CD4-positive, alpha-beta T cell treated with Interleukin-15 for 4 hours (primary cell): ENCODE data around the gene NELL1.

ENCODE experiments used
- DNase-seq: peaks from one replicate; pipeline ENCODE4 v3.0.0-alpha.2; 2020; ENCODE audit warnings: low spot score

The NELL1 gene

GRCh38 chr11:20874358-20874757 is 205.0 kb downstream of the NELL1 start:
- no peak for DNase-seq

GRCh38 chr11:20875889-20876288 is 206.5 kb downstream of the NELL1 start:
- no peak for DNase-seq

- DNase-seq: no peak
These were observed 207.4 kb downstream of the NELL1 start for GRCh38 chr11:20876738-20877137.

GRCh38 chr11:20880094-20880493 is 210.7 kb downstream of the NELL1 start:
- DNase-seq: no peak

GRCh38 chr11:20881328-20882079 is 212.1 kb downstream of the NELL1 start:
- DNase-seq: no peak

GRCh38 chr11:20887137-20887536 is 217.8 kb downstream of the NELL1 start:
- DNase-seq: no peak

- DNase-seq: no peak
These were observed 224.9 kb downstream of the NELL1 start for GRCh38 chr11:20894296-20894695.

GRCh38 chr11:20909995-20910726 is 240.8 kb downstream of the NELL1 start:
- no peak for DNase-seq

- no peak for DNase-seq
These were observed 241.3 kb downstream of the NELL1 start for GRCh38 chr11:20910733-20911132.

GRCh38 chr11:20912065-20912821 is 242.9 kb downstream of the NELL1 start:
- no peak for DNase-seq

GRCh38 chr11:20912922-20913512 is 243.6 kb downstream of the NELL1 start:
- DNase-seq: no peak

GRCh38 chr11:20917306-20917705 is 247.9 kb downstream of the NELL1 start:
- no peak for DNase-seq

GRCh38 chr11:20926799-20927540 is 257.6 kb downstream of the NELL1 start:
- DNase-seq: no peak

- DNase-seq: no peak
These were observed 261.6 kb downstream of the NELL1 start for GRCh38 chr11:20931029-20931428.

GRCh38 chr11:20933086-20933485 is 263.7 kb downstream of the NELL1 start:
- DNase-seq: no peak

- DNase-seq: no peak
These were observed 264.6 kb downstream of the NELL1 start for GRCh38 chr11:20933958-20934357.

- DNase-seq: no peak
These were observed 265.1 kb downstream of the NELL1 start for GRCh38 chr11:20934516-20934915.

GRCh38 chr11:20937826-20938225 is 268.4 kb downstream of the NELL1 start:
- no peak for DNase-seq

- no peak for DNase-seq
These were observed 280.2 kb downstream of the NELL1 start for GRCh38 chr11:20949585-20949984.

GRCh38 chr11:20962581-20962980 is 293.2 kb downstream of the NELL1 start:
- DNase-seq: no peak

GRCh38 chr11:20963596-20963995 is 294.2 kb downstream of the NELL1 start:
- DNase-seq: no peak

GRCh38 chr11:20964985-20965384 is 295.6 kb downstream of the NELL1 start:
- DNase-seq: no peak
